DLD1 (cell line): ENCODE results near the gene CHRND.

ENCODE experiments used
- in situ Hi-C: cut with HindIII; loops from 2 replicates; pipeline ENCODE4 v1.10.0; 2017; ENCODE audit warnings: low sequenced_read_pairs

The CHRND gene

DNA sequence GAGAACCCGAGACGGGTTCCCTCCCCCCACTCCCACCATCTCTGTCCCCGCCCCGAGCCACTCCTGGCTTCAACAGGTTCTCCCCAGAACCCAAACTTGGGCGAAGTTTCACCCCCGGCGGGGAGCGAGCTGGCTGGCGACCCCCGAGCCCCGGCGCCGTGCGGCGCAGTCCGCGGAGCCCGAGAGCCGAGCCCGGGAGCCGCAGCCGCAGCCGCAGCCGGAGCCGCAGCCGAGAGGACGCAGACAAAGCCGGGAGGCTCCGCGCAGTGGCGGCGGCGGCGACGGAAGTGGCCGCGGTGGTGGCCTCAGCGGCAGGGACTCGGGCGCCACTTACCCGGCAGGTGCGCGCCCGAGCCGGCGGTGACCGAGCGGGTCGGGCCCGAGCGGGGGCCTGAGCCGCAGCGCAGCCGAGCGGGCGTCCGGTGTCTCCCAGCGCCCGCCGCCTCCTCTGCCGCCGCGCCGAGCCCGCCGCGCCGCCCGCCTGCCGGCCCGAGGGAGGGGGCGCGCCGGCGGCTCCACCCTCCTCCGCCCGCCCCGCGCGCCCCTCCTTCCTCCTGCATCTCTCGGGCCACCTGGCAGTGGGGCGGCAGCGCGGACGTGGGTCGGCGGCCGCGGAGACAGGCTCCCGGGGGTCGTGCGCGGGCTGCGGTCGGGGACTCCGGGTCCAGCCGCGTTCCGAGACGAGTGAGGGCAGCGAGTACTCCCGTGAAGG lies 38.4 kb upstream of the CHRND start, which contains the start of gene ECEL1:
ECEL1 (minus strand) TSS at position 450 of the 712 bp plus-strand sequence. CDS start 1,181 bp downstream, outside the sequence.
- in situ Hi-C loops, result no loop called here

DNA sequence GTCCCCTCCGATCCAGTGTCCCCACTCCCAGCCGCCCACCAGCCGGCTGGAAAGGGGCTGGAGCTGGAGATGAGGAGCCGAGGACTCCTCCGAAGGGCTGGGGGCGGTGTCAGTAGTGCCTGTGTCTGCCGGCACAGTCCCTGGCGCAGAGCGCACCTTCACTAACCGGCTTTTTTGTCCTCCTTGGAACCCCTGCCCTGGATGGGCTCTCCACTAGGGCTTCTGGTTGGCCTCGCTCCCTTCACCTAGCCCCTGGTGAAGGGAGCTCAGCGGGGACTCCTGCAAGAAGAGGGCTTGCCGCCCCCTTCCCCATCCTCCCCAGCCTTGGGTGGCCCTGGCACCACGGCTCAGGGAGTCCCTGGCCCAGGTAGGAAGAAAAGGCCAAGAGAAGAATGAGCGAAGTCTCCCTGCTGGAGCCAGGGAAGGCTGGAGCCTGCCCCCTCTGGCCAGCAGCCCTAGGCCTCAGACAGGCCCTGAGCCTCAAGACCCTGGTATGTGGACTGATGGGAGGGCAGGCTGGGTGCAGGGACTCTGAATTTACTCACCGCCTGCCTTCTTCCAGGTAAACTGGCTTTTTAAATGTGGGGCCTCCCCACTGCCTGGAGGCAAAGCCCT lies 37.8 kb upstream of the CHRND start:
- in situ Hi-C loops, result no loop called here

DNA sequence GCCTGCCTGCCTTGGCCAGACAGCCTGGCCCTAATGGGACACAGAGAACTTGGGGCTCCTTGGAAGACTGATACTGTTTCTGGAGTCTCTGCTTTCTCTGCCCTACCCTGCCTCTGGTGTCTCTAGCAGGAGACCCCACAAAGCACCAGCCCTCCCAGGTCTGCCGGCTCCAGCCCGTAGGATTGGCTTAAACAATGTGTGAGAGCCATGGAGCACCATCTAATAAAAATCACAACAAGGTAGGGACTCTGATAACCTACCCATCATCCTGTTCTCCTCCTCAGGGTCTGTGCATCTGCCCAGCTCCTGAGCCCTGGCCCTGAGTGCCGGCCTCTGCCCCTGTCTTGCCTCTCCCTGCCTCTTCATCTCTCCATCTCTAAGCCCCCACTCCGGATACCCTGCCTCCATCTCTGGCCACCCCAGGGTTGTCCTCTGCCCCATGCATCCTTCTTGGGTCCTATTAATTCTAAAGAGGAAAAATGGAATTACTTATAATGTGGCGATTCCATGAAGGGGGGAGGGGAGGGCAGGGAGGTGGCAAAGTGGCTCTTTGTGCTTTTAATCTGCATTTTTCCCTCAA lies 37.1 kb upstream of the CHRND start:
- in situ Hi-C loops, result no loop called here

DNA sequence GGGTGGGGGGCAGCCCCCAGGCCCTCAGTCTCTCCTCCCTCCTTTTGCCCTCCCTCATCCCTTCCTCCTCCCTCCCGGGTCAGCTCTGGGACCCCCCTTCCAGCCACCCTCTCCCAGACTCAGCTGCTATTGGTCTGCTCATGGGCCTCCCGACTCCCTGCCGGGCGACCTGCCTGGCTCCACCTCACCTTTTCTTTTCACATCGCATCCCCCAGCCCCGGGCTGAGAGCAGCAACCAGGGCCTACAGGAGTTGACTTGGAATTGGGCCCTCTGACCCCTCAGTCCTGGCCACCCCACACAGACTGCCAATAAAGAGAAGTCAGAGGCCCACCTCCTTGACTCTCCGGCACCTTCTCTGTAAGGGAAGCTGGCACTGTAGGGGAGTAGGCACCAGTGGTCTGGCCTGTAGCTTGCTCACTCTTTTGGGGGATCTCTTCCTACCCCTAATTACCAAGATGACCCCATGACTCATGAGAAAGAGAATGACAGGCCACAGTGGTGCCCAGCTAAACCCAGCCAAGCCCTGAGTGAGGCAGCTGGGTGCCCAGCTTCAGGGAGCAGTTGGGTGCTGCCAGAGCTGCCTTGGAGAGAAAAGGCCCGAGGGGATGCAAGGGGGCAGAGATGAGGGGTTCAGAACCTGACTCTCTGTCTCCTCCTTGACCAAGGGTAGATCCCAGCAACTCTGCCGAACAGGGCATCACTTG lies 36.3 kb upstream of the CHRND start:
- in situ Hi-C loops, result no loop called here

DNA sequence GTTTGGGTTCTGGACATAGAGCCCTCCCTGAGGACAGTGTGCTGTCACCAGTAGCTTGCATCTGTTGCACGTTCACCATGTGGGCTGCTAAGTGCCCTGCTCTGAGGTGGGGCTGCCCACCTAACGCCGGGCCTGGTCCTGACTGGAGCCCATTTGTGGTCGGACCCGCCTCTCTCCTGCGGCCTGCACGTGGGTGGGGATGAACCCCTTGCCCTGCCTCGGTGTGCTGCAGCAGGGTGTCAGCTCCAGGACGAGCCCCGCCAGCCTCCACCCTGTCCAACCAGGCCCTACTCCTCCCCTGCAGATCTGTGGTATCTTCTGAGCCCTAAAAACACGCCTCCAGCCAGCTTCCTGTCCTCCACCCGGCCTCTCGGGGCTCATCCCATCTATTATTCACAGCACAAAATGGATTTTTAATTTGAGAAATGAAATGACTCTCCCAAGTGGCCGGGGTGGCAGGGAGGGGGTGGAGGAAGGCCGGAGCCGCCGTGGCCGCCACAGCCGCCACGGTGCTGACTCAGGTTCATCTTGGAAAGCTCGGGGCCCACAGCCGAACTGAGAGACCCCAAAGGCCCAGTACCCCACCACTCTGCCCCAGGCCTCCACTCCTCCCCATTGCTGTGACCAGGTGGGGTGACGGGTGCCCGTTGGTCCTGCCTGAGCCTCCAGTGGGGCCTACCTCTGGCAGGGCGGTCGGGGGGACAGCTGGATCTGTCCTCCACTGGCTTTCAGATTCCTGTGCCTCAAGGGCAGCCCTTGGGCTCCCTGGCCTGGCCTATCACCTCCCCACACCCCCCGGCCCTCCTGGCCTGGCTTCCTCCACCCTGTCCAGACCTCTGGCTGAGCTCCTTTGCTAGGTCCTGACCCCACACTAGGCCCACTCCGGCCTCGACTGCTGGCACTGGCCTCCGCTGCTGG lies 35.5 kb upstream of the CHRND start:
- in situ Hi-C loops, result no loop called here

DNA sequence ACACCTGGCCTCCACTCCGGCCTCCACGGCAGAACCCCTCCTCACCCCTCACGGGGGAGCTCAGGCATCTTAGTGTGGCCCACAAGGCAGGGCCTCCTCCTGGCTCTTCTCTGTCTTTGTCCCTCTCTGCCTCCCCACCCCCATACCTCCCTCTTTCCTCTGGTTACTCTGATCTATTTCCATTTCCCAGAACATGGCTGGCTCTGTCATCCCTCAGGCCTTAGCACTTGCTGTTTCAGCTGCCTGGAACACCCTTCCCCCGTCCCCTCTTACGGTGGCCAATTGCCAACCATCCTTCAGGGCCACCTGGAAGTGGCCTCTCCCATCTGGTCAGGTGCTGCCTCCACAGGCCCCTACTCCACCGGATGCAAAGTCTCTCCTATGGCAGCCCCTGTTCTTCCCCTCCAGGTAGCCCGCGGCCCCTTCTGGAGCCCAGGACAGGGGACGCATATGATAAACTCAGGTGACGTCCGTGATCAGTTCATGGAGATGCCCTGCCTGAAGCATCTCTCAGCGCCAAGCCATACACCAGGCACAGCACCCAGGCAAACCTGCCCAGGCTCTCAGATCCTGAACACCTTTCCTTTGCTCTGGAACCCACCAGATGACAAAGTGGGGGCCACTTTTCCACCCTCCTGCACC lies 34.7 kb upstream of the CHRND start:
- in situ Hi-C loops, result no loop called here

DNA sequence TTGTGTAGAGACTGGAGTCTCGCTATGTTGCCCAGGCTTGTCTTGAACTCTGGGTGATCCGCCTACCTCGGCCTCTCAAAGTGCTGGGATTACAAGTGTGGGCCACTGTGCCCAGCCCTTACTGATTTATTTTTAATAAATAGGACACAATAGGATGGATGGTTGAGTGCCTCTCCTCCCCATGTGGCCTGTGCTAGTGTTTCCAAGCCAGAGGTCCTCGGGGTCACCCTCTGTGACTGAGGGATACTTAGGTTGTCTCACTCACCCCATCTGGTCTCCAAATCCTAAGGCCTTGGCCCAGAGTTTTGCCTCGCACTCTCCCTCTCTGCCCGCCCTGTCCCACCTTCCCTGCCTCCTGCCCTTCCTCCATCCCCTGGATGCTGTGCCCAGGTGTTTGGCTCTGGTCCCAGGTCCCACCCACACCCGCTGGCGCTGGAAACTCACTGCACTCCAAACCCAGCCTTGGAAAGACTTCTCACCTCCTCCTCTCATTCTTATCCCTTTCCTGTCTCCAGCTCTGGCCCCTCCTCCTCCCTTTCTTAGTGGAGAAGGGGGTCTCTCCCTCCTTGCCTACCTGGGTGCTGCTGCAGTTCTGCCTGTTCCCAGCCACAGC lies 33.6 kb upstream of the CHRND start:
- in situ Hi-C loops, result no loop called here

DNA sequence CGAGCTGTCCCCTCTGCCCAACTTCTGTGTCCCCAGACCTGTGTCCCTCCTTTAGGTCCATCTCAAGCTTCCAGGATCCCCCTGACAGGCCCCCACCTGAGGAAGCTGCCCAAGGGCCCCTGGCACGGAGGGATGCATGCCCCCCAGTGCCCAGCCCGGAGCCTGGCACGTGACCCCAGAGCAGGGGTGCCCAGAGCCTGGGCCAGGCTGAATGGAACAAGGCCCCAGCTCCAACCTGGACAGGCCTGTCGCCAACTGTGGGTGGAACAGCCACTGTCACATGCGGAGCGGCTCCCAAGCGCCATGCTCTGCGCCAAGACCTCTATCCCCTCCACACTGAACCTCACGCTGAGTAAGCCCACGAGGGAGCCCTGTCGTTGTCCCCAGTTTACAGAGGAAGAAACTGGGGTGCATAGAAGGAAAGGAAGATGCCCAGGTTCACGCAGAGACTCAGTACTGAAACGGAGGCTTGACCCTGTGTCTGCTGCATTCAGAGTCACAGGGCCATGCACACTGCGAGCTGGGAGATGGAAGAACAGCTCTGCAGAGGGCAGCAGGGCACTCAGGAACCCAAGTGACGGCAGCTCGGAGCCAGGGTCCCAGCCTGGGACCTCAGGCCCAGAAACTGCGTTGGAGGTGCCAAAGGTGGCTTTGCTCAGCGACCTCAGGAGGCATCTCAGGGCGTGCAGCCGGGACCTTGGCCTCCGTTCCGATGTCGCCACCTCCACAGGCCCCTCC lies 32.8 kb upstream of the CHRND start:
- in situ Hi-C loops, result no loop called here

DNA sequence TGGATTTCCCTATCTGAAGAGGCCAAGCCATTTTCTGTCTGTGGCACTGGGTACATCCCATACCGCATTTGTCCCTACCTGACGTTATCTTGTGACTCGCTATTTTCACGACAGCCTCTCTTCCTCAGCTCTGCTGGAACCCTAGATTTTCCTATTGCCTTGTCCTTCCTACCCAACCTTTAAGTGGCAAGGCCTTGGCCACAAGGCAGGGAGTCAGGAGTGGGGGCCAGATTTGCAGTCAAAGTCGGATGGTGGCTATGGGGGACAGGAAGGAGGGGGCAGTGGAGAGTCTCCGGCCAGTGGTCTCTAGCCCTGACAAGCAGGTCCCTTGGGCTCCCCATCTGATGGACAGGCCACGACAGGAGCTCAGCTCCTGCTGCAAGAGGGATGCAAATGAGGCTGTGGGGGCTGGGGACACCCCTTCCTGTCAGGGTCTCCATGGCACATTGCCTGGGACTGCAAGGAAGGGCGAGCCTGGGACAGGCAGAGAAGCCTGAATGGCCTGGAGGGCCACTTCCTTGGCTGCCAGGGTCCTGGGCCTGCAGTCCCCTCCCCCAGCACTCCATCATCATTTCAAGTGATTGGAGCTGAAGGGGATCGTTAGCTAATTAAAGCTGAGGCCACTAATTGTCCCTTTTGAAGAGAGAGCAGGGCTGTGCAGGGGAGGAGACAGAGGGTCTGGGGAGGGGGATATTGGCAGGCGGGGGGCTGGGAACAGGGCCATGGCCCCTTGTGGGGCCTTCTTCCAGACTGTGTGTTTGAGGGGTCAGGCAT lies 32.1 kb upstream of the CHRND start:
- in situ Hi-C loops, result no loop called here

DNA sequence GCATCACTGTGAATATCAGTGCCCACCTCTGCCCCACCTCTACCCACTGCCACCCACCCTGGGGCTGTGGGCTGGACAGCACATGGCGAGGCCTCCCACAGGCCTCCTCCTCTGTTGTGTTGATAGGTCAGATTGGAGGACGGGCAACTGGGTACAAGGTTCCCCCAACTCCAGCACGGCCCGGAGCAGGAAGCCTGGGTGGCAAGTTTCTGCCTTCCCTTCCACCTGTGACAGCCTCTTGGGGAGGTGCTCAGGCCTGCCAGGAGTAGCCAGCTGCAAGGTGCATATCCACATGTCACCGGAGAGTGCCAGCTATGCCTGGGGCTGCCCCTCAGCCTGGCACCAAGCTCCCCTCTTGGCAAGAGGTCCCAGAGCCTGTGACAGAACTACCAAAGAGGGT lies 31.4 kb upstream of the CHRND start:
- in situ Hi-C loops, result no loop called here

DNA sequence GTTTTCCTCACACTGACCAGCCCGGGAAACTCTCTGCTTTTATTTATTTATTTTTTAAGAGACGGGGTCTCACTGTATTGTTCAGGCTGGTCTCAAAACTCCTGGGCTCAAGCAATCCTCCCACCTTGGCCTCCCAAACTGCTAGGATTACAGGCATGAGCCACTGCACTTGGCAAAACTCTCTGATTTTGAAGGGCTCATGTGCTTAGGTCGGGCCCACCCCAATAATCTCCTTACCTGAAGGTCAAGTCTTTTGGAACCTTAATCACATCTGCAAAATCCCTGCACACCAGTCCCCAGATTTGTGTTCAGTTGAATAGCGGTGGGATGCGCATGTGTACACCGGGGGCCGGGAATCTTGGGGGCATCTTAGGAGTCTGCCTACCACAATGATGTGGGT lies 30.7 kb upstream of the CHRND start:
- in situ Hi-C loops, result no loop called here

DNA sequence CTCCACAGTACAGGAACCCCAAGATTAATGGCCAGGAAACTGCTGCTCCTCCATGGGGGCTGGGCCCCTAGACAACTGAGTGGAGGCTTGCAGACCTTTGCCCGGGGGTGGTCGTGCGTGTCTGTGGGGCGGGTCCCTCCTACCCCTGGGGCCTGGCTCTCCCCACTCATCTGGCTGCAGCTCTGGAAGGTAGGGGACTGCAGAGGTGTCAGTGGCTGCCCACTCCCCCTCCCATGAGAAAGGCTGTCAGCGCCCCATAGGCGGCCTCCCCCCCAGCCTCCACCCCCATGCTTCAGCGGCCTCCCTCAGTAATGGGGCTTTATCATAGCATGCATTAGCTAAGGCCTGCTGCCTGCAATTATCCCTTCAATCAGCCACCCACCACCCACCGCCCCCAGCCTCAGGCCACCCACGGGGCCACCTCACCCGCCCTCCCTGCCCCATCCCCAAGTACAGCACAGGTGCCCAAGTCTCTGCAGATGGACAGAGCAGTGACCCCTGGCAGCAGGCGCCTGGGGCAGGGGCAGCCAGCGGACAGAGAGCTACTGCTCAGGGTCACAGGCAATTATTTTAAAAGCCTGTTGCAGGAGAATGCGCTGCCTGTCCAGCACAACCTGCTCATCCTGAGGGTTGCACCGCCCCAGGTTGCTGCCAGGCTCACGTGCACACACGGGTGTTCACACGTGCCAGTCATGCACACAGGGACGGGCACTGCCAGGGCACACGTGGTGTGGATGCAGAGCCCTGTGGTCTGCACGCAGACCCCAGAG lies 29.3 kb upstream of the CHRND start:
- in situ Hi-C loops, result no loop called here

DNA sequence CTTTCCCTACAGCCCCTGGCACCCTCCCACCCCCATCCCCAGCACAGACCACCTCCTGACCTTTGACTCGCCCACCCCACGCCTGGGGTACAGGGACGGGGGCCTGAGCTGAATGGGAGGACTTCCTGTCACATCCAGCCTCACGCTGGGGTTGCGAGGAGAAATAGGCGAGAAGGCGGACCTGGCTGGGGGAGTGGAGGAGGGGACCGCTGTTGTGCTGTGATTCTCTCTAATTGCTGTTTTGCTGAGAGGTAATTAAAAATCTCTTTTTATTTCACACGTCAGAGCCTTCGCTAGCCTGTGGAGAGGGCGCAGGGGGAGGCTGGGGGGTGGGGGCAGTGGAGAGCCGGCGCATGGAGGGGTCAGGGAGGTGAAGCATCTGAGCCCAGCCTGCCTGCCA lies 28.6 kb upstream of the CHRND start:
- in situ Hi-C loops, result no loop called here

DNA sequence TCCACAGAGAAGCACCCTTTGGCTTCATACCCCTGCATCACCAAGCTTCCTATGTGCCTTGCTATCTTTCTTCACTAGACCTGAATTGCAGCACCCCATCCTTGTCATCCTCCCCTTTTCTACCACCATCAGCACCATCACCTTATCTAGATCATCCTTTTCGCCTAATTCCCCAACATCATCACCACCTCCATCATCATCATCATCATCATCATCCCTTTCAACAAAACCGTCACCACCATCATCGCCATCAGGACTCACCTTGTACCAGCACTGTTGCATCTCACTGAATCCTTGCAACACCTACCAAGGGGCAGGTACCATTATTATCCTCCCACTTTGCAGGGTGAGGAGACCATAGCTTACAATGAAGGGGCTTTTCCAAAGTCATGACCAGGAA lies 27.5 kb upstream of the CHRND start:
- in situ Hi-C loops, result no loop called here

DNA sequence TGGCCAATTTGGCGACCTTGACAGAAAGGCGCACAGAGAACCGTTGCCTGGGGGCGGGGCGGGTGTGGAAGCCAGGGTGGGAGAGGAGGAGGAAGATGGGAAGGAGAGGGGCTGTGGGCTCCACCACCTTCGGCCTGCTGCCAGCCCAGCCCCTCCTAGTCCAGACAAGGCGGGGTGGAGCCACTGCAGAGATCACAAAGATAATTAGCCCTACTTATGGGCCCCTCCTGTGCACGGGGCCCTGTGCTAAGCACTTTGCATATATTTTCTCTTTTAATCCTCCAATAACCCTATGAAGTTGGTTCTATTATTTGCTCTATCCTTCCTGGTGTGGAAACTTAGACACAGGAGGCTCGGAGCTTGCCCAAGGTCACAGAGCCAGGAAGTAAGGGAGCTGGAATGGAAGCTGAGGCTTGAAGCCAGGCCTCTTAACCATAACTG lies 24.6 kb upstream of the CHRND start:
- in situ Hi-C loops, result no loop called here

DNA sequence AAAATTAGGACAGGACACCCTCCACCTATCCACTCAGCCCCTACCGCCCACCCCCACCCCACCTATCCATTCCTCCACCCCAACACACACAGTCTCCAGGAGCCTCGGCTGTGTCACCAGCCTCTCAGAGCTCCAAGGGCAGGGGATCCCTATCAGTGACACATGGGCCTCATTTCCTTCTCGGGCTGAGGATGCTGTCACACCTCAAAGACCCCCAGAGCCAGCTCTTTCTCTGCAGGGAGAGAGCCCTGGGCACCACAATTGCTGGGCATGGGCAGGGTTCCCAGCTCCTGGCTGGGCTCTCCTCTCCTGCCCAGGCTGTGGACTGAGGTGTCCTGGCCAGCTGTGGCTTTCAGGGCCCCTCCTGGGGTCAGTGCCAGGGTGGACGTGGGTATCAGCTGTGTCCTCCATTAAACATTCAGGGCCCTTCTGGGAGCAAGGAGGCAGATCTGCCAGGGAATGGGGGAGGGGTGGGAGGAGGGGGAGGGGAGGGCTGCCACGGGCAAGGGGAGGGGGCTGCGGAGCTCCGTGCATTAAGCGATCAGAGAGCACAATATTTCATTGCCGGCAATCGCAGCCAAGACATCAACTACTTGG lies 24.1 kb upstream of the CHRND start:
- in situ Hi-C loops, result no loop called here

DNA sequence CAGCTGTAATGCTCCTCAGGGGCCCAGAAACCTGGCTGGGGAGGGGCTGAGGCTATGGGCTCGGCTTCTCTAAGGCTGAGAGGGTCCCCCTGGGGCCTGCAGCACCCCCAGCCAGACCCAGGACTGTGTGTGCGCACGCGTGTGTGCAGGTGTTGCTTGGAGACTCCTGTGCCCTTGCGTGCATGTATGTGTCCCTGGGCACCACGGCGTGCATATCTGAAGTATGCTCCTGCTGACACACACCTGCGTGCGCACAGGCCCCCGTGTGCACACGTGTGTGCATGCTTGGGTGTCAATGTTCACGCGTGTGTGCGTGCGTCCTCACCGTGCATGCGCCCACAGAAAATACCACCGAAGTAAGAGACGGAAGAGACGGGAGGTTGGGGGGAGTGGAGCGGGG lies 23.4 kb upstream of the CHRND start:
- in situ Hi-C loops, result no loop called here
